ENCODE results near the gene TMEM183A.
A peak's percentile ranks its signal among the peaks of the same experiment; 100 is the strongest.

The TMEM183A gene

GRCh38 chr1:203043830-203044545 is 36.8 kb downstream of the TMEM183A start:
- TF ChIP-seq CTCF (IDR thresholded peaks at IDR 0.05; ENCODE audit: low read depth, low read length) = no peak
- H3K4me3 ChIP-seq (ENCODE audit: low read depth, low read length) = no peak overlapping the region

GRCh38 chr1:203044546-203045250 is 37.5 kb downstream of the TMEM183A start:
- no peak overlapping the region for H3K4me3 ChIP-seq (ENCODE audit: low read depth, low read length)
- no peak for TF ChIP-seq CTCF (IDR thresholded peaks at IDR 0.05; ENCODE audit: low read depth, low read length)

- no peak overlapping the region for H3K4me3 ChIP-seq (ENCODE audit: low read depth, low read length)
- TF ChIP-seq CTCF (IDR thresholded peaks at IDR 0.05; ENCODE audit: low read depth, low read length) = no peak
Observed at GRCh38 chr1:203045336-203045735, 38.2 kb downstream of the TMEM183A start.

- TF ChIP-seq CTCF (IDR thresholded peaks at IDR 0.05; ENCODE audit: low read depth, low read length) = no peak
- H3K4me3 ChIP-seq (ENCODE audit: low read depth, low read length) = no peak overlapping the region
Observed at GRCh38 chr1:203045821-203046594, 38.8 kb downstream of the TMEM183A start.

GRCh38 chr1:203046984-203047630 is 39.9 kb downstream of the TMEM183A start:
- H3K4me3 ChIP-seq (ENCODE audit: low read depth, low read length) = 0 out of 2 replicates have a peak overlapping the region, but pooled peaks have one; percentile 16
- no peak for TF ChIP-seq CTCF (IDR thresholded peaks at IDR 0.05; ENCODE audit: low read depth, low read length)

GRCh38 chr1:203048086-203048485 is 40.9 kb downstream of the TMEM183A start:
- no peak for TF ChIP-seq CTCF (IDR thresholded peaks at IDR 0.05; ENCODE audit: low read depth, low read length)

More at GRCh38 chr1:203048086-203048485, 40.9 kb downstream of the TMEM183A start:
- no peak overlapping the region for H3K4me3 ChIP-seq (ENCODE audit: low read depth, low read length)

Measured in WI38 (cell line).